Esophagus squamous epithelium (tissue), 5 donors: Measurements from ENCODE around the gene RALGAPA1. TPM values are rescaled to one million over a fixed set of nuclear protein-coding genes. Genes with fewer than 3 reads are reported as not detected.

ENCODE experiments used
- DNase-seq: peaks from one replicate; lab custom pipeline; 2025; lab: John Stamatoyannopoulos, UW
- H3K27ac ChIP-seq, 4 donors: fragments of 200-600 bp; sonication (generic); one replicate each; pipeline ENCODE4 v1.5.1; 2016 to 2019; ENCODE audit warnings: mild to moderate bottlenecking in 1 of 4
- H3K27me3 ChIP-seq, 4 donors: fragments of 200-600 bp; sonication (generic); 1 replicate in 3 of 4; 2 replicates in 1 of 4; pipeline versions ENCODE4 v1.5.1 to v1.6.0; 2017 to 2021; ENCODE audit warnings: antibody characterized with exemption in 1 of 4
- H3K36me3 ChIP-seq, 3 donors: fragments of 200-600 bp; sonication (generic); one replicate each; pipeline ENCODE4 v1.5.1; 2016 to 2019
- H3K4me1 ChIP-seq, 3 donors: fragments of 200-600 bp; sonication (generic); one replicate each; pipeline ENCODE4 v1.5.1; 2017 to 2019
- H3K4me3 ChIP-seq, 4 donors: fragments of 200-600 bp; sonication (generic); 1 replicate in 3 of 4; 2 replicates in 1 of 4; pipeline ENCODE4 v1.5.1; 2016 to 2019; ENCODE audit warnings: mild to moderate bottlenecking in 2 of 4, moderate library complexity in 1 of 4
- H3K9me3 ChIP-seq, 3 donors: fragments of 200-600 bp; sonication (generic); one replicate each; pipeline ENCODE4 v1.5.1; 2016 to 2019
- CTCF ChIP-seq, 6 experiments: fragments of 450-650 bp in 4 of 6; fragments of 200-600 bp in 2 of 6; sonication (generic) in 2 of 6; IDR thresholded peaks; one replicate each; pipeline ENCODE4 v1.5.1; 2016 to 2019; ENCODE audit warnings: antibody characterized with exemption in 6 of 6, mild to moderate bottlenecking in 4 of 6, moderate library complexity in 4 of 6
- POLR2A ChIP-seq, 4 donors: fragments of 450-650 bp; IDR thresholded peaks; one replicate each; pipeline ENCODE4 v1.6.1; 2017; ENCODE audit warnings: antibody characterized with exemption in 4 of 4, mild to moderate bottlenecking in 4 of 4, moderate library complexity in 3 of 4
- whole genome bisulfite sequencing, 2 donors: methylation state at CpG; one replicate each; pipeline ENCODE4 v1.1.5; 2018; 5-methylcytosine and 5-hydroxymethylcytosine counted together
- intact Hi-C: fragments of 100-400 bp; cut with DNase I; formaldehyde crosslinking; loops from one replicate; pipeline ENCODE4 v1.15.0; 2022
- small RNA-seq, 4 donors: library from RNA; depleted of rRNA; stranded (forward); fragments of <200 nt; gene quantifications; one replicate each; pipeline ENCODE3, GENCODE V24; 2016
- total RNA-seq, 4 donors: library from RNA; depleted of rRNA; stranded (reverse); fragments of >200 nt; gene quantifications; one replicate each; pipeline ENCODE4 v1.1.0, GENCODE V29; 2016
- donor health status: DM: yes; HTN: yes; CAD: no.

Gene RALGAPA1
- total RNA-seq, 4 donors from 2014 or later: 22.5 to 78.6 (median 39.8) TPM

GRCh38 chr14:35499180-35499579 lies 309.9 kb downstream of the RALGAPA1 start:
- intact Hi-C loops: no loop called here
- no peaks in the 10 kb centered on the region for H3K36me3 ChIP-seq
- H3K27me3 ChIP-seq: peaks cover 0 to 17% (median 0%) of the 10 kb centered on the region in 4 donors
- no peak overlapping the region for H3K4me3 ChIP-seq
- no peaks in the 10 kb centered on the region for H3K9me3 ChIP-seq
- no peak for TF ChIP-seq POLR2A (IDR thresholded peaks at IDR 0.05)
- TF ChIP-seq CTCF (IDR thresholded peaks at IDR 0.05): no peak
- WGBS, 2 donors: 90 to 100% methylated on average over 2 of the region's 2 CpGs
- H3K27ac ChIP-seq: no peak overlapping the region
- DNase-seq: no peak
- H3K4me1 ChIP-seq: no peaks in the 10 kb centered on the region

- intact Hi-C loops: no loop called here
- H3K27ac ChIP-seq: no peak overlapping the region
- H3K27me3 ChIP-seq: peaks cover 0 to 10% (median 0%) of the 10 kb centered on the region in 4 donors
- no peak overlapping the region for H3K4me3 ChIP-seq
- H3K36me3 ChIP-seq: no peaks in the 10 kb centered on the region
- peaks cover 0 to 16% (median 0%) of the 10 kb centered on the region in 3 donors for H3K9me3 ChIP-seq
- H3K4me1 ChIP-seq: no peaks in the 10 kb centered on the region
- no peak for TF ChIP-seq CTCF (IDR thresholded peaks at IDR 0.05)
- no peak for TF ChIP-seq POLR2A (IDR thresholded peaks at IDR 0.05)
- no peak for DNase-seq
These were observed 313.8 kb downstream of the RALGAPA1 start for GRCh38 chr14:35495278-35495677.

- TF ChIP-seq CTCF (IDR thresholded peaks at IDR 0.05) (no peak), POLR2A (IDR thresholded peaks at IDR 0.05) (no peak)
- Histone ChIP-seq H3K4me3 (no peak overlapping the region), H3K27ac (no peak overlapping the region), H3K36me3 (no peaks in the 10 kb centered on the region), H3K9me3 (peaks cover 0 to 16% (median 0%) of the 10 kb centered on the region in 3 donors), H3K27me3 (peaks cover 0 to 5% (median 0%) of the 10 kb centered on the region in 4 donors), H3K4me1 (no peaks in the 10 kb centered on the region)
- DNase-seq: no peak
- intact Hi-C loops: no loop called here
These were observed 316.5 kb downstream of the RALGAPA1 start for GRCh38 chr14:35492569-35493014.

Small RNA genes within 50 kb of the gene (small RNA-seq; reads per million reads assigned to genes)
- 0 reads per million in 4 donors for gene RF00322

Other genes starting within 250 kb of the RALGAPA1 start
- gene BRMS1L, start 17.0 kb upstream of the RALGAPA1 start, total RNA-seq: 1 to 10 TPM; 2.4 to 9.0 (median 5.3) TPM